DMS 273 (cell line): ENCODE measurements around the gene NTRK2.
A peak's percentile ranks its signal among the peaks of the same experiment; 100 is the strongest.

Experiments
- DNase-seq: peaks from one replicate; lab custom pipeline; 2025; ENCODE audit not compliant: unreplicated experiment; lab: John Stamatoyannopoulos, UW

Gene NTRK2

DNA sequence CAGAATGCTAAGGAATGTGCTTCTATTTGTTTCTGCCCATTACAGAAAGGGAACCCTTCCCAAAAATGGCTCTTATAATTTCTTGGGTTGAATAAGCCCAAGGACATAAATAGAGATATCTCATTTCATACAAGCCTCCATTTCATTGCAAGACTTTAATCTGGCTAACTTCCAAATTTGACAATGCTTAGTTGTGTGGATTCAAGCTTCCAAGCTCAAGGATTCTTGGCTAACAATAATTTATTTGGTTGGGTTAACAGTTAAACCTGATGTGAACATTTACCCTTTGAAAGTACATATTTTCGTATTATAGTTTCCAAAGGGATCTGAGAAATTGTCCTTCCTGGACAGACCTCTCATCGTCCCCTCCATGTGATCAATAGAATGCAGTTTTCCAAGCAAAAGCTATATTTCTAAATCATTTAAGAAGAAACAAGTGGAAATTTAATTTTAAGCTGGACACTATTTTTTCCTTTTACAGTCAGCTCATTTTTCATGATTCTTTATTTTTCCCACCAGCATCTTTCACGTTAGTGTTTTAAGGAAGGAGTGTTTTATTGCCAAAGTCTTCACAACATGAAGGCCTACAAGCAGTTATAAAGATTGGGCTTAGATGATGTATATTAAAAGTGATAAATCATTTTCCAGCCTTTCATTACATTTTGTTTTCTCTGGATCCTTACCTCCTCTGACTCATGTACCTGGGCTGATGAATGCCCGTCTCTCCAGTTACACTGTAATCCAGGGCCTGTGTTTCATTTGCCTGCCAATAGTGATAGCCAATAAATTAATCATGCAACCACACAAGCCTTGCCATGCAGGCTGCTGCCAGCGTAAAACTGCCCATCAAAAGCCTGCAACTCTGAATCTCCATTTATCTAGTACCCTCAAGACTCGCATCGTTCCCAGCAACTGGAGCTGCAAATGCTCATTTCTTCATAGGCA, 176.7 kb downstream of the NTRK2 start:
- no peak for DNase-seq

- DNase-seq = no peak
Observed at GRCh38 chr9:84846906-84847305, 177.4 kb downstream of the NTRK2 start.

DNA sequence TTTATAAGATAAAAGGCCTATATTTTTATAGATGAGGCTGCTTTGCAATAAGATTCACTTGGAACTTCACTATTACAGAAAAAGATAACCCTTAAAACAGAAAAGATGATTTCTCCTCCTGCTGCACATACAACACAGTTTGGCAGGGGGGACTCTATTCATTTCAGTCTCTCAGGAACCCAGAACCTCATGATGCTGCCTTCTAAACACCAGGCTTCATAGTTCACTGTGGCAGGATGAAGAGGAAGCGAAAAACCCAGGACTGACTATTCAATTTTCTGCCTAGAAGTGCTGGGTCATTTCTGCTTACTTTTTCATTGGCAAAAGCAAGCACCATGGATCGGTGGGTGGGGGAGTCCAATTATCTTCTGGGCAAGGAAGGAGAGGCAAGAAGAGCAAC, 179.5 kb downstream of the NTRK2 start:
- DNase-seq = no peak

GRCh38 chr9:84850830-84851392, 181.4 kb downstream of the NTRK2 start:
- no peak for DNase-seq

DNA sequence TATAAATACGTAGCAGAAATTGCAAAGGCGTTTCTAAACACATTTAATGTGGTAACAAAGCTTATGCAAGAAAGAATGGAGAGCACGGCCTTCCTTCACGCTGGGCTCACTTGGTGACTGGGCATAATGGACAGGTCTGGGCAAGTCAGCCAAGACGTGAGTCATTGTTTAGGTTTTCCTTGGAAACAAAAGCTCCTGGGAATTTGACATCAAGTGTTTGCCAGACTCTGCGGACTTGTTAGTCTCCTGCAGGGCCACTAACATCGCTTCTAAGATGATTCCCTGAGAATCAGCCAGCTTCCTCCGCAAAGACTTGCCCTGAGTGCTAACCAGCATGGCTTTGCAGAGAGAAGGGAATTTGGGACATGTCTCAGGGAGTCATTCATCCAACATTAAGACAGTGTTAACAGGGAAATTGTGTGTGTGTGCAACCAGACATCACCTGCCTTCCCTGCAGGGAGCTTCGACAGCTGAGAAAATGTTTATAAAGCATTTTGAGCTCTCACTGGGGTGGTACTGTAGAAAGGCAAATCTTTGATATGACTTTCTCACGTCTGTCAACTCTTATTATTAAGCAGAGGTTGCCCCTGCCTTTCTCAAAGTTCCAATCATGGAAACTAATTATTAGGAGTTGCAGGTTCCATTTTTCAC, 182.5 kb downstream of the NTRK2 start:
- peak; percentile 57 for DNase-seq

- no peak for DNase-seq
Observed at GRCh38 chr9:84852617-84853301, 183.2 kb downstream of the NTRK2 start.

DNA sequence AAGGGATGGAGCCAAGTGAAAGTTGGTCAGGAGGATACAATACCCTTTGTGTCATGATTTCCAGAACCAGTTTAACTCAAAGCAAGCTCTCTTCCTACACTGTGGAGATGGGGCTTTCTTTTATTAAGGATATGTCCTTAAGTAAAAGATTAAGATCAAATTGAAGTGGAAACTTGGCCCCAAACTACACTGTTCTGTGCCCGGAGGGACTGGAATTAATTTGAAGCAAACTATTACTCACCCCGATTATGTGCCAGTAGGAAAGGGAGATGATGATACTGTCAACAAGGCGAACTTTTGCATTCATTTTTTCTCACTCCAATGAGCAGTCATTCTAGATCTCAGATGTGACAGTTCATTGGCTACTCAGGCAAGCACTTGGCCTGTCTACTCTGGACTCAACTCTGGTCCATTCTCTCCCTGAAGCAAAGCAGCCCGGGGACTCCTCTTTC, 186.7 kb downstream of the NTRK2 start:
- DNase-seq = no peak

DNA sequence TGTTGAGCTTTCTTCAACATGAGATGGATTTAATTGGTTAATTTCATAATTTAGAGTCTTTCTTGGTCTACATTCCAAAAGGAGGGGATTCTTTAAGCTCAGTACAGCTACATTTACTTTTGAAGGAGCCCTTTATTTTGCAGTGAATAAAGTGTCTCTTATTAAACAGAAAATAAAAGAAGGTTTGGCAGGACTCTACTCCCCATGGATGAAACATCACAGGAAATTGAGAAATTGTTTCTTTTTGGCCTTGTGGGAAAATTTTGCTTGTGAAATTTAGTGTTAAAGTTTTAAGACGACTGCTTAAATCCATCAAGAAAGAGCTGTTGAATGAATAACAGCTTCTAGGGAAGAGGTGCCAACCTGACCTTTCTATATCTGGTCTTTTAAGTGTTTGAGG, 187.7 kb downstream of the NTRK2 start:
- no peak for DNase-seq

DNA sequence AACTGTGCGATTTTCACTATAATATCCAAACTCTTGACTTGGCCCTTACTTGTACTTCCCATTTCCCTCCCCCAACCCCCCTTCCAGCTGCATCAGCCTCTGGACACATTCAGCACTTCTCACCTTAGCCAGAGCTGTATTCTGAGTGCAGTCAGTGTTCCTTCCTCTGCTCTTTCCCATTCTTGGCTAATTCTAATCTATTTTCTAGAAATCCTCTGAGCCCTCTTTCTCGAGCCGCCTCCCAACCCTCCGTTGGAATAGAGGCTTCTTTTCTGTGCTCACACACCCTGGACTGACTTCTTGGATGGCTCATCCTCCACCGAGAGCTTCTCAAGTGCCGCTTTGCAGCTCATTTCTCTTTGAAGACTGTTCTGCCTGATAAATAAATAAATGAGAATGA, 188.8 kb downstream of the NTRK2 start:
- no peak for DNase-seq

GRCh38 chr9:84860249-84861115, 191.0 kb downstream of the NTRK2 start:
- no peak for DNase-seq

GRCh38 chr9:84861455-84861854, 191.9 kb downstream of the NTRK2 start:
- DNase-seq = no peak

DNA sequence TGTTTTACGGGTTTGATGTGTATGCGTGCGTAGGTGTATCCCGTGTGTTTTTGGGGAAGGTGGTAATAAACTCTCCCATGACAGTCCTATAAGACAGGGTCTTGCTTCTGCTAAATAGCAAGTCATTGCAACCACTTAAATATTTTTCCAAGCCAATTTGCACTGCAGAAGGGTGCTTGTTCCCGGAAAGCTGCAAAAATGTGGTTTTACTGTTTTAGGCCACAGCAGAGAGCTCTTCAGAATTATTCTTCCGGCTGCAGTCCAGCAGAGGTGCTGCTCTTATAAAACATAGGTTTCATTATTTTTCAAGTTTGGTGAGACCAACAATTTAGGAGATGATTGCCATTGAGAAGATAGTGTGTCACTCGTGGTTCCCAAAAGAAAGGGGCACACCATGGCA, 192.8 kb downstream of the NTRK2 start:
- DNase-seq = no peak

GRCh38 chr9:84862810-84863287, 193.3 kb downstream of the NTRK2 start:
- DNase-seq = peak; percentile 70

- DNase-seq = no peak
Observed at GRCh38 chr9:84863372-84863771, 193.8 kb downstream of the NTRK2 start.

DNA sequence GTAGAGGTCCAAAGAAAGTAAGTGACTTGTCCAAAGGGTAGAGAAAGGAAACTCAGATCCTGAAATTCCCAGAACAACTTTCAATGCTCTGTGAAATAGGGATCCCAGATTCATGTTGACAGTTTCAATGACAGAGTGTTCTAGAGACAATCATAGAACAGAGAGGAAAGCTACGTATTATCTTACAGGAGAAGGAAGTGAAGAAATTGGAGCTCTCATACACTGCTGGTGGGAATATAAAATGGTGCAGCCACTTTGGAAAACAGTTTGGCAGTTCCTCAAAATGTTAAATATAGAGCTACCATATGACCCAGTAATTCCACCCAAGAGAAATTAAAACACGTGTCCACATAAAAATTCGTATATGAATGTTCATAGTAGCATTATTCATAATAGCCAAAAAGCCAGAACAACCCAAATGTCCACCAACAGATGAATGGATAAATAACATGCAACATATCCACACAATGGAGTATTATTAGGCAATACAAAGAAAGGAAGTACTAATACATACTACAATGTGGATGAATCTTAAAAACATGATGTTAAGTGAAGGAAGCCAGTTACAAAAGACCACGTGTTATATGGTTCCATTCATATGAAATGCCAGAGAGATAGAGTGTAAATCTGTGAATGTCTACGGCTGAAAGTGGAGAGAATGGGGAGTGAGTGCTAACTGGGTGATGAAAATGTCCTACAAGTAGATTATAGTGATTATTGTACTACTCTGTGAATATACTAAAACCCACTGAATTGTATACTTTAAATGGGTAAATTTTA, 197.1 kb downstream of the NTRK2 start:
- no peak for DNase-seq

GRCh38 chr9:84867186-84867585, 197.7 kb downstream of the NTRK2 start:
- DNase-seq = no peak

GRCh38 chr9:84869091-84869490, 199.6 kb downstream of the NTRK2 start:
- no peak for DNase-seq

GRCh38 chr9:84871983-84872382, 202.5 kb downstream of the NTRK2 start:
- no peak for DNase-seq

GRCh38 chr9:84874022-84874421, 204.5 kb downstream of the NTRK2 start:
- no peak for DNase-seq

DNA sequence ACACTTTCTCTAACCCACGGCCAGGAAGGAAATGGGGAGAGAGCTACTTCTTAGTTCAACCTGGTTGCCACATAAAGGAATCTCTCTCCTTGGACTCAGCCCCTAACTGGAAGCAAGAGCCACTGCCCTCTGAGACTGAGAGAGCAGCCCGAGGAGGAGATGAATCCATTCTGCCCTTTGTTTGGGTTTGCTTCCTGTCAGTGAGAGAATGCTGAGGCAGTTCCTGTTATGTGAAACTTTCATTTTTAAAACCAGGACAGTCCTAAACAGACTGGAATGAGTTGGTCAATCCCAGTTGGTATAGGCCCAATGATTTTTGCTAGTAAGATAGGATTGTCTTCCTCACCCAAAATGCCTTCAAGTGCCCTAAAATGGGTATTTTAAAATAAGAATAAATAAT, 205.1 kb downstream of the NTRK2 start:
- no peak for DNase-seq
